NCI-H2196 treated with DMSO at 0.1 percent for 48 hours (cell line): Measurements from ENCODE around the gene DNMT1.
A peak's percentile ranks its signal among the peaks of the same experiment; 100 is the strongest.

Experiments used
- DNase-seq: peaks from one replicate; lab custom pipeline; 2025; ENCODE audit not compliant: unreplicated experiment; lab: John Stamatoyannopoulos, UW

The DNMT1 gene

DNA sequence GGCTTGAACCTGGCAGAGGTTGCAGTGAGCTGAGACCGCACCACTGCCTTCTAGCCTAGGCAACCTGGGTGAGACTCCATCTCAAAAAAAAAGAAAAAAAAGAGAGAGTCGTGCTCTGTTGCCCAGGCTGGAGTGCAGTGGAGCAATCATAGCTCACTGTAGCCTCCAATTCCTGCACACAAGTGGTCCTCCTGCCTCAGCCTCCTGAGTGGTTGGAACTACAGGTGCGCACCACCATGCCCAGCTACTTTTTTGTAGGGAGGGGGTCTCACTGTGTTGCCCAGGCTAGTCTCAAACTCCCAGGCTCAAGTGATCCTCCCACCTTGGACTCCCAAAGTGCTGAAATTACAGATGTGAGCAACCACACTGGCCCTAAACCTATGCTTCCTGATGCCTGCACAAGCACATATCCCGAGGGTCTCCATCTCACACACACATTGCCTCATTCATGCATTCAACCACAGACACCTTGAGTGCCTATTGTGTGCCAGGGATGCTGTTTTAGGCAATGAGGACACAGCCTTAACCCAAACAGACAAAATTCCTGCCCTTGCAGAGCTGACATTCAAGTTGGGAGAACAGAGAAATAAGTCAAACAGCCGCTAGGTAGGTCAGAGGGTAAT lies 94.5 kb downstream of the DNMT1 start:
- no peak for DNase-seq

GRCh38 chr19:10096615-10096963 lies 98.2 kb downstream of the DNMT1 start:
- DNase-seq, result no peak

- DNase-seq, result peak; percentile 82
Measured at GRCh38 chr19:10095948-10096614, 98.7 kb downstream of the DNMT1 start.

GRCh38 chr19:10095622-10095947 lies 99.2 kb downstream of the DNMT1 start:
- no peak for DNase-seq

GRCh38 chr19:10093295-10094186 lies 101.2 kb downstream of the DNMT1 start:
- DNase-seq, result no peak

- DNase-seq, result no peak
Measured at GRCh38 chr19:10092648-10093294, 102.0 kb downstream of the DNMT1 start.

- DNase-seq, result no peak
Measured at GRCh38 chr19:10091895-10092641, 102.7 kb downstream of the DNMT1 start.

GRCh38 chr19:10091370-10091687 lies 103.4 kb downstream of the DNMT1 start:
- DNase-seq, result no peak

DNA sequence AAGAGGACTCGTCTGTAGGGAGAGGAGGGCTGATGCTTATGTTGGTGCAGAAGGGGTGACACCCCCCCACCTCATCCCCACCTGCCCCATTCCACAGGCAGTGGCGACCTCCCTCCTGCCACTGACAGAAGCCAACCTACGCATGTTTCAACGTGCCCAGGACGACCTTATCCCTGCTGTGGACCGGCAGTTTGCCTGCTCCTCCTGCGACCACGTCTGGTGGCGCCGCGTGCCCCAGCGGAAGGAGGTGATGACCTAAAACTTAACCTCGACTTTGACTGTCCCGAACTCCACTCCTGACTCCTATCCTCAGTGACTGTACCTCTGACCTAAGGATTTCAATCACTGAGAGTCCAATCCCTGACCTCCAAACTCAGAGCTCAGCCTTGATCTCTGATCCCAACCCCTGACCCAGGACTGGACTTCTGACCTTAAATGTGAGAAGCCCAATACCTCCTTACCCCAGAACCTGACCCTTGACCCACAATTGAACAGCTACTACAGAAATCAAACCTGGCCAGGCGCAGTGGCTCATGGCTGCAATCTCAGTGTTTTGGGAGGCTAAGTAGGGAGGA lies 104.9 kb downstream of the DNMT1 start:
- no peak for DNase-seq

DNA sequence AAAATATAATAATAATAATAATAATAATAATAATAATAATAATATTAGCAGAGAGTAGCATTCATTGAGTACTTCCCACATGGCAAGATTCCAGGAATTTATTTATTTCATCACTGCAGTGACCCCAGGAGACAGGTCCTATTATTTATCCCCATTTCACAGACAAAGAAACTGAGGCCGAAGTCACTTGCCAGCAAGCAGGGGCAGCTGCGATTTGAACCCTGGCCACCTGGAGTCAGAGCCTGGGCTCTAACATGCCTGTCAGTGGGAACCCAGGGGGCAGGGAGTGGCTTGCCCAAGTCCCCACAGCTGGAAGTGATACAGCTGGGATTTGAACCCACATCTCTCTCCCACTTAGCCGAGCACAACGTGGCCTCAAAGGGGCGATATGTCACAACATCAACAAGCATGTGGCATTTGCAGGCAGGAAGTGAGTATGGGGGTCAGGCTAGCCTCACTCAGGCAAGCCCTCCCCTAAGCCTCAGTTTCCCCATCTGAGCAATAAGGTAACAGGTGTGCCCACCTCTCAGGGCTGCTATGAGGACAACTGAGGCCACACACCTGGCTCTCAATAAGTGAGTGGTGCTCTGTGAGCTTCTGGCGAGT lies 105.7 kb downstream of the DNMT1 start:
- no peak for DNase-seq

DNA sequence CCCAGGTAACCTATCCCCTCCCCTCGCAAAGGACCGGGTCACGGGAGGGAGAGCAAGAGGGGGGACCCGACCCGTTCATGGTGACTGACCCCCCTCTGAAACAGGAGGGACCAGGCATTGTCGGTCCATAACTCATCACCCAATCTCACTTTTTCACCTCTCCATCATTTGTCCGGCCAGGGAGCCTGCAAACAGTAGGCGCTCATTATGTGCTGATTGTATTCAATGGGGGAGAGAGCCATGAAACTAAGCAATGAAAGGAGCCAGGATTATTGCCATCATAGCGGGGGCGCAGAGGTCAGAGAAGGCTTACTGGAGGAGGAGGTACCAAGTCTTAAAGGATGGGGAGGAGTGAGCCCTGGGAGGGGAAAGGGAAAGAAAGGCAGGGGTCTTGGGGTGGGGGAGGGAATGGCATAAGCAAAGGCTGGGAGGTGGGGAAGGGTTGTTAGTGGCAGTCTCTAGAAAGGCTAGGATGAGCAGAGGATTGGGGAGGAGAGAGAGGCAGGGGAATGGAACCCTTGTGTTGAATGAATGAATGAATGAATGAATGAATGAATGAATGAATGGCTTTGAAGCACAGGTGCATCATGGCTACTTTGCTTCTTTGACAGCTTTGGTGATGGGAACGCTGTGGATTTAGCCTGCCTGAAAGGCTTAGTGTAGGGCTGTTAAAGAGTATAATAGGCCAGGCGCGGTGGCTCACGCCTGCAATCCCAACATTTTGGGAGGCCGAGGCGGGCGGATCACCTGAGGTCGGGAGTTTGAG lies 107.3 kb downstream of the DNMT1 start:
- no peak for DNase-seq

DNA sequence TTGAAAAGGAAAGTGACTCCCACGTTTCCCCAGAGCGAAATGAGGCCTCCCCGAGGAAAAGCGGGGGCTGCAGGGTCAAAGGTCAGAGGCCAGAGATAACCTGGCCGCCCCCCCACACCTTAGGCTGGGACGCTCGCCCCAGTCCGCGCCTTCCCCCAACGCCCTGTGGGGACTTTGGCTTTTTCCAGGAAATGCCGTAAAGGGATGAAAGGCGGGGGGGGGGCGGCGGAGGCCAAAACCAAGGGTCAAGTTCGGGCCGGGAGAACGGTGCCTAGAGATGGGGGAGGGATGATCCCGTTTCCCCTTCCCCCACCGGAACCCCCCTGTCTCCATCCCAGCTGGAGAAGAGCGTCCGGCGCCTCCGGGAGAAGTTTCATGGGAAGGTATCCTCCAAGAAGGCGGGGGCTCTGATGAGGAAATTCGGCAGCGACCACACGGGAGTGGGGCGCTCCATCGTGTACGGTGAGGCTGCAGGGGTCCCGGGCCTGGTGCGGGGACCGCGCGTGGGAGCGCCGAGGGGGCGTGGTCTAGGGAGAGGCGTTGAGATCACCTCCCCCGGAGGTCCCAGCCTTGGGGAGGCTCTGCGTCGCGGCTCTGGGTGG lies 108.1 kb downstream of the DNMT1 start:
- no peak for DNase-seq

GRCh38 chr19:10085641-10086590 lies 108.8 kb downstream of the DNMT1 start, which contains the start of gene SHFL:
TSS of gene SHFL (plus strand) at chr19:10086317. CDS start at chr19:10086428, 111 bp downstream.
- peak; percentile 26 for DNase-seq

DNA sequence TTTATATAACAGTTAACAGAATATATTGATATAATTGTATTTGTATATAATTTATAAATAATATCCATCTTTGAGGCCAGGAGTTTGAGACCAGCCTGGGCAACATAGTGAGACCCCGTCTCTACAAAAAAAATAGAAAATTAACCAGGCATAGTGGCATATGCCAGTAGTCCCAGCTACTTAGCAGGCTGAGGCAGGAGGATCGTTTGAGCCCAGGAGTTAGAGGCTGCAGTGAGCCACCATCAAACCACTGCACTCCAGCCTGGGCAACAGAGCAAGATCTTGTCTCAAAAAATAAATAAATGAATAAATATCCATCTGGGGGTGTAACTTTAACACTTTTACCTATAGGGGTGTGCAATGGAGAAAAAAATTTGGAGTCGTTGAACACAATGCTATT lies 110.0 kb downstream of the DNMT1 start:
- DNase-seq, result no peak

GRCh38 chr19:10083911-10084310 lies 110.8 kb downstream of the DNMT1 start:
- no peak for DNase-seq
